Liver (tissue), 9 donors: ENCODE measurements around the gene ZNF354C. TPM values are rescaled to one million over a fixed set of nuclear protein-coding genes. Genes with fewer than 3 reads are reported as not detected.
A peak's percentile ranks its signal among the peaks of the same experiment; 100 is the strongest.

ENCODE experiments used
- DNase-seq: peaks from one replicate; pipeline ENCODE4 v3.0.0-alpha.2; 2017; ENCODE audit warnings: low spot score
- H3K27ac ChIP-seq, 2 donors: one replicate each; pipeline ENCODE4 v1.7.0; 2013; ENCODE audit warnings: inconsistent platforms in 2 of 2, low read length in 2 of 2, control low read depth in 1 of 2, low read depth in 1 of 2, mild to moderate bottlenecking in 1 of 2
- H3K27me3 ChIP-seq, 4 donors: one replicate each; pipeline versions ENCODE4 v1.6.1 to v1.7.0; 2013; ENCODE audit warnings: low read length in 3 of 4, inconsistent platforms in 1 of 4, mild to moderate bottlenecking in 1 of 4, moderate library complexity in 1 of 4; ENCODE audit not compliant: control insufficient read depth in 4 of 4, insufficient read depth in 4 of 4
- H3K36me3 ChIP-seq, 4 donors: one replicate each; pipeline versions ENCODE4 v1.6.1 to v1.7.0; 2013; ENCODE audit warnings: low read length in 3 of 4, mild to moderate bottlenecking in 3 of 4, low read depth in 1 of 4, moderate library complexity in 1 of 4; ENCODE audit not compliant: control insufficient read depth in 4 of 4, insufficient read depth in 3 of 4
- H3K4me1 ChIP-seq, 4 donors: one replicate each; pipeline versions ENCODE4 v1.6.1 to v1.7.0; 2013; ENCODE audit warnings: low read length in 3 of 4, mild to moderate bottlenecking in 3 of 4, moderate library complexity in 1 of 4; ENCODE audit not compliant: control insufficient read depth in 4 of 4, insufficient read depth in 4 of 4
- H3K4me3 ChIP-seq, 3 donors: one replicate each; pipeline versions ENCODE4 v1.6.1 to v1.7.0; 2013; ENCODE audit warnings: low read length in 3 of 3, control low read depth in 1 of 3, low read depth in 1 of 3, mild to moderate bottlenecking in 1 of 3
- H3K9ac ChIP-seq, 2 donors: one replicate each; pipeline ENCODE4 v1.7.0; 2013; ENCODE audit warnings: low read length in 2 of 2, mild to moderate bottlenecking in 2 of 2, moderate library complexity in 2 of 2, control low read depth in 1 of 2, low read depth in 1 of 2
- H3K9me3 ChIP-seq, 4 donors: one replicate each; pipeline versions ENCODE4 v1.6.1 to v1.7.0; 2013; ENCODE audit warnings: low read length in 3 of 4; ENCODE audit not compliant: control insufficient read depth in 4 of 4
- CTCF ChIP-seq: fragments of 150-350 bp; IDR thresholded peaks from 2 replicates; pipeline ENCODE4 v1.5.1; 2017; ENCODE audit warnings: improper control_type of control experiment, low read depth, low read length; ENCODE audit not compliant: missing input control
- EGR1 ChIP-seq, 2 donors: IDR thresholded peaks; 2 replicates each; pipeline ENCODE4 v1.6.1; 2016 to 2018; ENCODE audit warnings: antibody characterized with exemption in 2 of 2, low read depth in 2 of 2
- FOXA1 ChIP-seq: IDR thresholded peaks from 2 replicates; pipeline ENCODE4 v1.6.1; 2016; ENCODE audit warnings: antibody characterized with exemption
- FOXA2 ChIP-seq: IDR thresholded peaks from 2 replicates; pipeline ENCODE4 v1.6.1; 2016; ENCODE audit warnings: antibody characterized with exemption
- GABPA ChIP-seq, 2 donors: IDR thresholded peaks in 1 of 2; conservative IDR thresholded peaks in 1 of 2; 2 replicates each; pipeline ENCODE4 v1.6.1; 2016; ENCODE audit warnings: antibody characterized with exemption in 2 of 2, mild to moderate bottlenecking in 1 of 2, moderate library complexity in 1 of 2
- HNF4A ChIP-seq, 2 donors: conservative IDR thresholded peaks; 2 replicates each; pipeline ENCODE4 v1.6.1; 2016; ENCODE audit warnings: antibody characterized with exemption in 2 of 2, mild to moderate bottlenecking in 2 of 2
- HNF4G ChIP-seq: IDR thresholded peaks from 2 replicates; pipeline ENCODE4 v1.6.1; 2016; ENCODE audit warnings: antibody characterized with exemption
- JUND ChIP-seq, 2 donors: IDR thresholded peaks; 2 replicates each; pipeline ENCODE4 v1.6.1; 2016; ENCODE audit warnings: antibody characterized with exemption in 2 of 2
- NR2F2 ChIP-seq: IDR thresholded peaks from 2 replicates; pipeline ENCODE4 v1.6.1; 2016; ENCODE audit warnings: antibody characterized with exemption
- RAD21 ChIP-seq, 2 donors: IDR thresholded peaks; 2 replicates each; pipeline ENCODE4 v1.6.1; 2016; ENCODE audit warnings: antibody characterized with exemption in 2 of 2, mild to moderate bottlenecking in 2 of 2
- RXRA ChIP-seq, 2 donors: IDR thresholded peaks; 2 replicates each; pipeline ENCODE4 v1.6.1; 2017 to 2018; ENCODE audit warnings: antibody characterized with exemption in 2 of 2, mild to moderate bottlenecking in 1 of 2
- SP1 ChIP-seq: IDR thresholded peaks from 2 replicates; pipeline ENCODE4 v1.6.1; 2018; ENCODE audit warnings: antibody characterized with exemption, mild to moderate bottlenecking
- TAF1 ChIP-seq: conservative IDR thresholded peaks from 2 replicates; pipeline ENCODE4 v1.6.1; 2016; ENCODE audit warnings: antibody characterized with exemption, mild to moderate bottlenecking
- YY1 ChIP-seq: IDR thresholded peaks from 2 replicates; pipeline ENCODE4 v1.6.1; 2016; ENCODE audit warnings: antibody characterized with exemption, mild to moderate bottlenecking
- WGBS: extraction: QIAGEN DNeasy Blood & Tissue Kit; methylation state at CpG from one replicate; pipeline ENCODE4 v1.1.7; 2013; 5-methylcytosine and 5-hydroxymethylcytosine counted together
- polyA plus RNA-seq, 2 donors: library from polyadenylated mRNA; stranded (reverse) in 1 of 2; unstranded in 1 of 2; fragments of 200-250 nt in 1 of 2; fragments of >200 nt in 1 of 2; fragmentation: Nextera tagmentation in 1 of 2; extraction: Ambion mirVana in 1 of 2; gene quantifications; one replicate each; pipeline versions ENCODE4 v1.2.1 to v1.2.3, GENCODE V29; 2013 to 2015
- total RNA-seq, 2 donors: library from RNA; depleted of rRNA; stranded (reverse); fragments of >200 nt; gene quantifications; one replicate each; pipeline ENCODE4 v1.2.3, GENCODE V29; 2014
- TF ChIP-seq, protein P1 (sequence below): IDR thresholded peaks from 2 replicates; pipeline ENCODE4 v1.6.1; 2016; ENCODE audit warnings: antibody characterized with exemption
- TF ChIP-seq, protein P2 (sequence below): IDR thresholded peaks from 2 replicates; pipeline ENCODE4 v1.6.1; 2016; ENCODE audit warnings: antibody characterized with exemption
- TF ChIP-seq, protein P3 (sequence below): IDR thresholded peaks from 2 replicates; pipeline ENCODE4 v1.6.1; 2016; ENCODE audit warnings: antibody characterized with exemption
- TF ChIP-seq, protein P4 (sequence below): IDR thresholded peaks from 2 replicates; pipeline ENCODE4 v1.6.1; 2016; ENCODE audit warnings: antibody characterized with exemption, mild to moderate bottlenecking
- donor health status: healthy.
- donor health status: healthy.
- donor health status: healthy.
- donor health status: healthy.
- donor health status: healthy.

Gene ZNF354C
- 1 to 10 TPM; 2.7 to 2.8 TPM for total RNA-seq
- polyA plus RNA-seq = under 1 TPM; 0.49 to 0.51 TPM

DNA sequence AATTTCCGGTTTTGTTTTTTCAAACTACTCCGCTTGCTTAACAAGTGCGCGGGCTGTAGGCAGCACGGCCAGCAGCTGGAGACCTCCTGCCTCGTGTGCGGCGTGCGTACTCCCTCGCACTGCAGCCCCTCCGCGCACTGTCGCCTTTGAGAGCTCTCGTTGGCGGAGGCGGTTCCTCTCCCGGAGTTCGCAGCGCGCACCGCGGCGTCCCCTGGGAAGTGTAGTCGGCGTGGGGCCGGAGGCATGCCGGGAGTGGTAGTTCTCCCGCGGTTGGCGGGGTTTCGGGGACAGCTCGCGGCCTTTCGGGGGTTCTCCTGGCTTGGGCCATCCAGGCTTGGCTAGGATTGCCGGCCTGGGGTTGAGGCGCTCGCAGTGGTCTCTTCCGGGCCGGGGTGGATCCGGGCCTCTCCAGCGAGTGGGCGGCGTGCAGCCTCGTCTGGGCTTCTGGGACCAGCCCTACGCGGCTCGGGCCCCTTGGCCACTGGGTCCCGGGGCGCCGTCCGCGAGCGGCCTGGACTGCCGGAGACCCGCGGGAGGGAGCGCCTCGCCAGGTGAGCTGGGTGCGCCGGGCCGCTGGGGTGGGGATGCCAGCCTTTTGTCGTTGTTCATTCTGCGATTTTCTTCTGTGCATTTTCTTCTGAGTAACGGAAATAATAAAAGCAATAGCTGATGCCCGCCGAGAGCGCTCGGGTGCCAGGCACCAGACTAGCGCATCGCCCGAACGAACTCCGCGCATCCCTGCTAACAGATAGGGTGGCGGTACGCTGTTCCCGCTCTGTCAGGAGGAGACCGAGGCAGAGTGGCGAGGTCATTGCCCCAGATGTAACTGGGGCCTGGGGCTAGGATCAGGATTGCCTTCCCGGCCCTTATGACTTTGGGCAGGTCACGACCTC is at the start of gene ZNF354C:
Gene ZNF354C (plus strand): TSS at position 258 of the 893 bp plus-strand sequence. CDS start 1,696 bp downstream, outside the sequence.
- peak; percentile 80 for DNase-seq
- Histone ChIP-seq H3K4me1 (peaks cover 3 to 12% (median 8%) of the 10 kb centered on the region in 4 donors), H3K4me3 (peak within 1 kb of the TSS; percentile 48 to 78 (median 77)), H3K27ac (peak within 1 kb of the TSS; percentile 26 to 70), H3K36me3 (peaks cover 0 to 15% (median 5%) of the 10 kb centered on the region in 4 donors), H3K27me3 (no peaks in the 10 kb centered on the region), H3K9ac (peak within 1 kb of the TSS; percentile 14 to 18), H3K9me3 (peaks cover 9 to 33% (median 20%) of the 10 kb centered on the region in 4 donors)
- WGBS = 5% methylated on average over 81 of the region's 81 CpGs
- TF ChIP-seq TAF1 (no peak), CTCF (no peak), YY1 (peak; percentile 68), RXRA (IDR thresholded peaks at IDR 0.05) (no peak), HNF4A (conservative IDR thresholded peaks at IDR 0.05) (no peak), FOXA1 (no peak), NR2F2 (no peak), GABPA (IDR thresholded peaks at IDR 0.05 in 1 of 2, conservative IDR thresholded peaks at IDR 0.05 in 1 of 2) (peak in 1 of 2 donors; percentile 85), HNF4G (no peak), FOXA2 (no peak), SP1 (peak; percentile 15), JUND (IDR thresholded peaks at IDR 0.05) (no peak), EGR1 (IDR thresholded peaks at IDR 0.05; ENCODE audit: low read depth in 2 of 2) (no peak), RAD21 (IDR thresholded peaks at IDR 0.05) (peak in 1 of 2 donors; percentile 34)
- TF ChIP-seq, protein P1, sequence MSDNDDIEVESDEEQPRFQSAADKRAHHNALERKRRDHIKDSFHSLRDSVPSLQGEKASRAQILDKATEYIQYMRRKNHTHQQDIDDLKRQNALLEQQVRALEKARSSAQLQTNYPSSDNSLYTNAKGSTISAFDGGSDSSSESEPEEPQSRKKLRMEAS = peak; percentile 79
- TF ChIP-seq, protein P2, sequence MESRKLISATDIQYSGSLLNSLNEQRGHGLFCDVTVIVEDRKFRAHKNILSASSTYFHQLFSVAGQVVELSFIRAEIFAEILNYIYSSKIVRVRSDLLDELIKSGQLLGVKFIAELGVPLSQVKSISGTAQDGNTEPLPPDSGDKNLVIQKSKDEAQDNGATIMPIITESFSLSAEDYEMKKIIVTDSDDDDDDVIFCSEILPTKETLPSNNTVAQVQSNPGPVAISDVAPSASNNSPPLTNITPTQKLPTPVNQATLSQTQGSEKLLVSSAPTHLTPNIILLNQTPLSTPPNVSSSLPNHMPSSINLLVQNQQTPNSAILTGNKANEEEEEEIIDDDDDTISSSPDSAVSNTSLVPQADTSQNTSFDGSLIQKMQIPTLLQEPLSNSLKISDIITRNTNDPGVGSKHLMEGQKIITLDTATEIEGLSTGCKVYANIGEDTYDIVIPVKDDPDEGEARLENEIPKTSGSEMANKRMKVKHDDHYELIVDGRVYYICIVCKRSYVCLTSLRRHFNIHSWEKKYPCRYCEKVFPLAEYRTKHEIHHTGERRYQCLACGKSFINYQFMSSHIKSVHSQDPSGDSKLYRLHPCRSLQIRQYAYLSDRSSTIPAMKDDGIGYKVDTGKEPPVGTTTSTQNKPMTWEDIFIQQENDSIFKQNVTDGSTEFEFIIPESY = peak; percentile 94
- TF ChIP-seq, protein P3, sequence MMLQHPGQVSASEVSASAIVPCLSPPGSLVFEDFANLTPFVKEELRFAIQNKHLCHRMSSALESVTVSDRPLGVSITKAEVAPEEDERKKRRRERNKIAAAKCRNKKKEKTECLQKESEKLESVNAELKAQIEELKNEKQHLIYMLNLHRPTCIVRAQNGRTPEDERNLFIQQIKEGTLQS = no peak
- TF ChIP-seq, protein P4, sequence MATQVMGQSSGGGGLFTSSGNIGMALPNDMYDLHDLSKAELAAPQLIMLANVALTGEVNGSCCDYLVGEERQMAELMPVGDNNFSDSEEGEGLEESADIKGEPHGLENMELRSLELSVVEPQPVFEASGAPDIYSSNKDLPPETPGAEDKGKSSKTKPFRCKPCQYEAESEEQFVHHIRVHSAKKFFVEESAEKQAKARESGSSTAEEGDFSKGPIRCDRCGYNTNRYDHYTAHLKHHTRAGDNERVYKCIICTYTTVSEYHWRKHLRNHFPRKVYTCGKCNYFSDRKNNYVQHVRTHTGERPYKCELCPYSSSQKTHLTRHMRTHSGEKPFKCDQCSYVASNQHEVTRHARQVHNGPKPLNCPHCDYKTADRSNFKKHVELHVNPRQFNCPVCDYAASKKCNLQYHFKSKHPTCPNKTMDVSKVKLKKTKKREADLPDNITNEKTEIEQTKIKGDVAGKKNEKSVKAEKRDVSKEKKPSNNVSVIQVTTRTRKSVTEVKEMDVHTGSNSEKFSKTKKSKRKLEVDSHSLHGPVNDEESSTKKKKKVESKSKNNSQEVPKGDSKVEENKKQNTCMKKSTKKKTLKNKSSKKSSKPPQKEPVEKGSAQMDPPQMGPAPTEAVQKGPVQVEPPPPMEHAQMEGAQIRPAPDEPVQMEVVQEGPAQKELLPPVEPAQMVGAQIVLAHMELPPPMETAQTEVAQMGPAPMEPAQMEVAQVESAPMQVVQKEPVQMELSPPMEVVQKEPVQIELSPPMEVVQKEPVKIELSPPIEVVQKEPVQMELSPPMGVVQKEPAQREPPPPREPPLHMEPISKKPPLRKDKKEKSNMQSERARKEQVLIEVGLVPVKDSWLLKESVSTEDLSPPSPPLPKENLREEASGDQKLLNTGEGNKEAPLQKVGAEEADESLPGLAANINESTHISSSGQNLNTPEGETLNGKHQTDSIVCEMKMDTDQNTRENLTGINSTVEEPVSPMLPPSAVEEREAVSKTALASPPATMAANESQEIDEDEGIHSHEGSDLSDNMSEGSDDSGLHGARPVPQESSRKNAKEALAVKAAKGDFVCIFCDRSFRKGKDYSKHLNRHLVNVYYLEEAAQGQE = no peak
